Activated CD8-positive, alpha-beta memory T cell treated with anti-CD3 and anti-CD28 coated beads for 48 hours (primary cell): ENCODE results near the gene TTLL12.

Experiments used
- DNase-seq, 3 experiments: peaks; one replicate each; pipeline ENCODE4 v3.0.0-alpha.2; 2020; ENCODE audit warnings: low read depth in 2 of 3, low spot score in 2 of 3

Gene TTLL12

DNA sequence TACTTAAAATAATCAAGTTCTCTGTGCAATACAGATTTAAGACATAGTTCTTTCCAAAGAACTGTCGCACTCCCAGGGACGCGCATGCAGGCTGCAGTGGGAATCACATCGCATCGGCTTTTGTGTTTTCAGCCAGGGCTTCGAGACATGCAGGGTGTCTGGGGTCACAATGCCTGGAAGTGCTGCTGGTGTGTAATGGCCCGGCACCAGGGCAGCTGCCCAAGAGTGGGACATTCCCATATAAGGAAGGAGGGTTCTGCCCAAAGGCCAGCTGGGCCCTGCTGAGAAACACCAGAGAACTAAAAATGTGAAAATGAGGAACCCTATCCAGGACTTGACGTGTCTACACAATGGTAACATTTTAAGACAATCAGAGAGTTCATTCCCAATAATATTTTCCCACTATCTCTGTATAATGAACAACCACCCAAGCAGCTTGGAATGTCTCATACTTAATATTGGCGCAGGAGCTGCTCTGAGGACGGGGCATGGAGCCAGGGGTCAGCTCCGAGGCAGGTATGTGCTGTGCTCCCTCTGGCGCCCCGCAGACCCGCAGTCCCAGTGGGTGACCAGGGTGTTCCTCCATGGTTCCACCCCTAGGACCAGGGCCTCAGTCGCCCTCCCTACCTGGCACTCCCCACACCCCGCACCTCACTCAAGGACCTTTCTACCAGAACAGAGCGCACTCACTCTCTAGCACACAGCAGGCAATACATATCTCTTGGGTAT, 55.0 kb downstream of the TTLL12 start:
- DNase-seq = no peak

GRCh38 chr22:43129426-43130425, 57.2 kb downstream of the TTLL12 start:
- no peak for DNase-seq

DNA sequence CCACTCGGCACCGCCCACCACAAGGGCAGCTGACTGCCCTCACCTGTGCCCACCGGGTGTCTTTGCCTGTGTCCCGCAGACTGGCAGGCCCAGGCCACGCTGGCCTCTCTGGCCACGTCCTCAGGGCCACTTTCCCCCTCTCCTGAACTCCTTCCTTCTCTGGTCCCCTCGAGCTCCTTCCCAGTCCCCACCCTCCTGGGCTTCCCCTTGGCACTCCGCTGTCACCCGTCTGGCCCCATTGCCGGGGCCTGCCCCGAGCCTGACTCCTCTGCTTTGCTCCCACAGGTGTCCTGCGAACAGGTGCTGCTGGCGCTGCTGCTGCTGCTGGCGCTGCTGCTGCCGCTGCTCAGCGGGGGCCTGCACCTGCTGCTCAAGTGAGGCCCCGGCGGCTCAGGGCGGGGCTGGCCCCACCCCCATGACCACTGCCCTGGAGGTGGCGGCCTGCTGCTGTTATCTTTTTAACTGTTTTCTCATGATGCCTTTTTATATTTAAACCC, 58.0 kb downstream of the TTLL12 start:
- DNase-seq = no peak

- DNase-seq = no peak
These were observed 58.8 kb downstream of the TTLL12 start for GRCh38 chr22:43128116-43128515.

DNA sequence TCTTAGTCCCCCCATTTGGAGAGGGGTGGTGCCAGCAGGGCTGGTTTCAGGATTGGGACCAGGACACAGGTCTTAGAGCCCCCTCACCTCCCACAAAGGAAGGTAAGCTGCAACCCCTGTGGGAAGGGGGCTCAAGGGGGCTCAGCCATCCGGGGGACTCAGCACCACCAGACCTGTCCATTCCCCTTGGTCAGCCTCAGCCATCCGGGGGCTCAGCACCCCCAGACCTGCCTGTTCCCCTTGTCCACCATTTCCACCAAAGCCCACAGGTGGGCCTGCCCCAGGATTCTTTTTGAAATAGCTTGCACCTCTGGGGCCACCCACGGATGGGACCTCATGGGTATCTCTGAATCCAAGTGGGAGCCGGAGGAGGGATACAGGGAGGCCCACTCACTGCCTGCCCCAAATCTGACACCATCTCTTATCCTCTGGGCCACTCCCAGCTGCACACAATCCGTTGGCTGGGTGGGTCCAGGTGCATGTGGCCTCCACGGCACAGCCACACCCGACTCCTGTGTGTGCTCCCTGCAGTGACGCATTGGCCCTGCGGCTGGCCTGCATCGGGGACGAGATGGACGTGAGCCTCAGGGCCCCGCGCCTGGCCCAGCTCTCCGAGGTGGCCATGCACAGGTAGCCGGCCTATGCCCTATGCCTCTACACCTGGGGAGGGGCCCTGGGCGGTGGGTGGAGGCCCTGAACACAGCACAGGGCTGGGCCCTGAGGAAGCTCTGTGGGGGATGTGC, 59.6 kb downstream of the TTLL12 start:
- DNase-seq = no peak

DNA sequence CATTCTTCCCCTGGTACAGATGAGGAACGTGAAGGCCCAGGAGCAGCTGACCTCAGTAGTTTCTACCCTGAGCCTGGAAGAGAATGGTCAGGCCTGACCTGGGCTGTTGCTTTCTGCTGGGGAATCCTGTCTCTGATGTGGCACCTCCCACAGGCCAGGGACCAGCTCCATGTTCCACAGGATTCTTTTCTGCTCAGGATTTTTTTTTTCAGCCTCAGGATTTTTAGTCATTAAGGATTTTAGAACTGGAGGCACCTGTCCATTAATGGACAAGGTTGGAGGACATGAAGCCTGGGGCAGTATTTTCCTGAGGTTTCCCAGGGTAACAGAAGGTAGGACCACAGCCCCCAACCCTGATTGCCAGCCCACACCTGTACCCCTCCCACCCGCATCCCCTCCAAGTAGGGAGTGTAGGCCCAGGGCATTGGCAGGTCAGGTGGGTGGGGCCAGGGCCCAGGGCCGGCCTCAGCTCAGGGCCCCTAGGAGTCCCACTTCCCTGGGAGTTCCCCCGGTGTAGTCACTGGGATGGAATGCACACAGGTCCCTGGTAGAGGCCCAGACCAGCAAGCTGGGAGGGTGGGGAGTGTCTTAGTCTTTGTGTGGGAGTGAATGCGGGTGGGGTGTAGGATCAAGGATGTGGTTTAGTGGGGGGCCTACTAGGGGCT, 60.3 kb downstream of the TTLL12 start:
- no peak for DNase-seq

GRCh38 chr22:43118953-43119458, 67.9 kb downstream of the TTLL12 start:
- no peak for DNase-seq

DNA sequence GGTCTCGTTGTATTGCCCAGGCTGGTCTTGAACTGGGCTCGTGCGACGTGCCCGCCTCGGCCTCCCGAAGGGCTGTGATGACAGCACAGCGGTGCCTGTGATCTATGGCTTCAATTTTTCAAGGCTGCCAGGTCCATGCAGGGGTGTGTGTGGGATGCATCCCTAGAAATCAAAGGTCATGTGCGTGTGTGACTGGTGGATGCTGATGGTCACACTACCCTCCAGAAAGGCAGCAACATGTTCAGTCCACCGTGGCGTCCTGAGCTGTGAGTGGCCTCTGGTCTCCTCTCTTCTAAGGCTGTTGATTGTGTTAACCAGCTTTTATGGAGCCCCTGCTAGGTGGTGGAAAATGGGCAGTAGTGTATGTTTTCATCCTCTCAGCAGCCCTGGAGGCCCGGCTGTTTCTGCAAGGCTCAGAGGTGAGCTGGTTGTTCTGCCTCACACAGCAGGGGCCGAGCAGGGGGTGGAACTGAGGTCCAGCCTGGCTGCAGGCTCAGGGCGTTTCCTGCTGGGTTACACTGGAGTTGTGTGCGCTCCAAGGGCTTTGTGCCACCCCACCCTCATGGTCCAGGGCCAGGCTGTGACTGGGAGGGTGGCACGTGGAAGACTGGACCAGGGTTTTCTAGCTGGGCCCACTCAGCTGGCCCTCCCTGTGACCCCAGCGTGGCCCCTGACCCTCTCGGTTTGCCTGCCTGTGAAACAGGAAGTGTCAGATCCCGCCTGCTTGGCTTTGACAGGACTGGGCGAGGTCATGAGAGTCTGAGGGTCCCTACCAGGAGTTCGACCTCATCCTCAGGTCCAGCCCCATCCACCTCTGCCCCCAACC, 68.7 kb downstream of the TTLL12 start:
- no peak for DNase-seq

DNA sequence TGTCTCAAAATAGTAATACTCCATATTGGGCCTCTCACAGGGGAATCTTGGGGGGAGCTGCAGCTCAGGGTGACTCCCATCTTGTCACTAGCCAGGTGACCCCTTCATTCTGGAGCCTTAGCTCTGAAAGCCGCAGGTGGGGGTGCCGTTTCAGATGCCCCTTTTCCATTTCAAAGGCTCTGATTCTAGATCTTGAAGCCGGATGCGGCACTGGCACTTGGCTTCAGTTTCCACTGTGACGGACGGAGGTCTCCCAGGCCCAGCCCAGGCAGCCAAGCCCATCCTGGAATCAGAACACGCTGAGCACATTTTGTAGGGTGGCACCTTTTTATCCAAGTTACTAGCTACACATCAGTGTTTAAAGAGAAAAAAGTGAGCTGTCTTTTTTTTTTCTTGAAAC, 70.0 kb downstream of the TTLL12 start:
- no peak for DNase-seq
